ENCODE measurements around the gene FAM217B. TPM values are rescaled to one million over a fixed set of nuclear protein-coding genes. Genes with fewer than 3 reads are reported as not detected.

Gene FAM217B
- total RNA-seq, 1 experiment from 2014 or later: 8.1 TPM

DNA sequence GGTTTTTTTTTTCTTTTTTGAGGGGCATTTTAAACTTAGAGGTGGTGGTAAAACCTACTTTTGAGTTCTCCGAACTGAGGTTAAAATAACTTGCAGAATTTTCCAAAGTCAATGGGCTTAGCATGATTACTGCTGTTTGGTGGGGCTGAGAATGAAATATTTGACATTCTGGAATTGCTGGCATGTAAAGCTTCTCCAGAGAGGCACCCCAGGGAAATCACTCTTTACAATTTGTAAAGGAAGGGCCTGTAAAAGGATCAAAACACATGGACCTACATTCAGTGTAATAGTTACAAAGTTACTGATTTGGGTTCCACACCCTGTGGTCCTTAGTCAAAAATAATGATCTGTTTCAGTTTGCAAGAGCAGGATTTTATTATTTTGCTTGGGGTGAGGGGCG, 5.5 kb downstream of the FAM217B start:
- H3K4me3 ChIP-seq (replicated peaks in 1 of 2; ENCODE audit: low read depth in 1 of 2, low read length in 2 of 2): no peak overlapping the region
- ChIA-PET CTCF (interaction anchor here (1.2 to 2.1 kb wide), 3 partner anchors 10 to 112 kb away, joined by 3 to 6 read pairs (median 4); no protein-coding TSS in a partner anchor), POLR2A (no interaction called here), RAD21 (ENCODE audit: low non-redundant PET in 1 of 2, low total read pairs in 2 of 2, uncharacterized antibody in 2 of 2, unreplicated experiment in 2 of 2) (no interaction called here)
- intact Hi-C loops (cut with micrococcal nuclease): loop anchor here (5.0 kb wide), 1 partner anchor 1952 kb away; no protein-coding TSS in a partner anchor
- H3K9me3 ChIP-seq (ENCODE audit: control insufficient read depth in 1 of 2, insufficient read depth in 1 of 2, low read depth in 1 of 2, low read length in 2 of 2): no peaks in the 10 kb centered on the region
- no peak overlapping the region for H3K27ac ChIP-seq (ENCODE audit: low read depth, low read length)
- no peaks in the 10 kb centered on the region for H4K20me1 ChIP-seq (ENCODE audit: insufficient read depth)
- H3K4me1 ChIP-seq (ENCODE audit: control insufficient read depth in 1 of 2, insufficient read depth in 2 of 2, low read length in 2 of 2): peaks cover 0 to 5% of the 10 kb centered on the region in 2 experiments; a peak in 1 of 4 replicates
- peaks cover 6 to 17% of the 10 kb centered on the region in 2 experiments for H3K36me3 ChIP-seq (ENCODE audit: control insufficient read depth in 1 of 2, insufficient read depth in 2 of 2, low read length in 2 of 2)
- H3K27me3 ChIP-seq (ENCODE audit: insufficient read depth, low read length): no peaks in the 10 kb centered on the region
- no peak overlapping the region for H3K9ac ChIP-seq (ENCODE audit: low read length)
- ATAC-seq (no peak), DNase-seq (ENCODE audit: low read depth, low spot score) (no peak)
- BruUV-seq (replicated peaks): no TSS peak
- H3K9me2 ChIP-seq (ENCODE audit: insufficient read depth): no peaks in the 10 kb centered on the region
- no peak overlapping the region for H2AFZ ChIP-seq (ENCODE audit: low read depth, low read length, poor library complexity, severe bottlenecking)
- no peaks in the 10 kb centered on the region for H3K79me2 ChIP-seq (ENCODE audit: insufficient read depth, low read length)
- H3K4me2 ChIP-seq (ENCODE audit: low read length): no peak overlapping the region
- no peak for TF ChIP-seq ZNF274 (IDR thresholded peaks at IDR 0.05; ENCODE audit: low read depth, low read length)
- TF ChIP-seq SIN3A (IDR thresholded peaks at IDR 0.05; ENCODE audit: low read depth): no peak
- TF ChIP-seq POLR2AphosphoS5 (IDR thresholded peaks at IDR 0.05; ENCODE audit: low read depth, low read length): no peak
- no peak for TF ChIP-seq EGR1 (IDR thresholded peaks at IDR 0.05; ENCODE audit: low read depth)
- TF ChIP-seq RAD21 (IDR thresholded peaks at IDR 0.05; ENCODE audit: low read depth): no peak
- TF ChIP-seq, protein P1, sequence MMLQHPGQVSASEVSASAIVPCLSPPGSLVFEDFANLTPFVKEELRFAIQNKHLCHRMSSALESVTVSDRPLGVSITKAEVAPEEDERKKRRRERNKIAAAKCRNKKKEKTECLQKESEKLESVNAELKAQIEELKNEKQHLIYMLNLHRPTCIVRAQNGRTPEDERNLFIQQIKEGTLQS (IDR thresholded peaks at IDR 0.05): no peak
- TF ChIP-seq SRF (IDR thresholded peaks at IDR 0.05; ENCODE audit: low read depth): no peak
- TF ChIP-seq CTCF (IDR thresholded peaks at IDR 0.05 in 2 of 3, conservative IDR thresholded peaks at IDR 0.05 in 1 of 3; ENCODE audit: borderline replicate concordance in 1 of 3, insufficient read depth in 1 of 3, low read depth in 2 of 3, low read length in 2 of 3): no peak
- no peak for TF ChIP-seq YY1 (IDR thresholded peaks at IDR 0.05; ENCODE audit: extremely low read depth, insufficient replicate concordance, low read depth, low read length)
- TF ChIP-seq CBX3 (IDR thresholded peaks at IDR 0.05; ENCODE audit: low read depth): no peak
- no peak for TF ChIP-seq ZFX (IDR thresholded peaks at IDR 0.05)
- TF ChIP-seq EZH2phosphoT487 (IDR thresholded peaks at IDR 0.05; ENCODE audit: borderline replicate concordance): no peak
- no peak for TF ChIP-seq SP1 (IDR thresholded peaks at IDR 0.05; ENCODE audit: low read depth)
- no peak for TF ChIP-seq CEBPB (IDR thresholded peaks at IDR 0.05; ENCODE audit: low read depth)
- TF ChIP-seq JUND (IDR thresholded peaks at IDR 0.05): no peak
- TF ChIP-seq, protein P2, sequence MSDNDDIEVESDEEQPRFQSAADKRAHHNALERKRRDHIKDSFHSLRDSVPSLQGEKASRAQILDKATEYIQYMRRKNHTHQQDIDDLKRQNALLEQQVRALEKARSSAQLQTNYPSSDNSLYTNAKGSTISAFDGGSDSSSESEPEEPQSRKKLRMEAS (IDR thresholded peaks at IDR 0.05): no peak
- no peak for TF ChIP-seq FOSL1 (IDR thresholded peaks at IDR 0.05; ENCODE audit: low read depth)

Data from HCT116 (cell line).